ENCODE results near the gene YTHDF2.

- TF ChIP-seq ZNF274 (IDR thresholded peaks at IDR 0.05; ENCODE audit: low read depth, low read length) (no peak), YY1 (IDR thresholded peaks at IDR 0.05; ENCODE audit: insufficient read depth, insufficient read length) (no peak)
Measured at GRCh38 chr1:28819020-28819419, 82.3 kb downstream of the YTHDF2 start.
